Occipital lobe (tissue), 2 donors: Measurements from ENCODE around the gene DCDC1. TPM values are rescaled to one million over a fixed set of nuclear protein-coding genes. Genes with fewer than 3 reads are reported as not detected.
"Not testable (repeated sequence)": the region's sequence is repeated elsewhere in the genome, so short reads cannot be mapped to it uniquely, and the experiment has no call there.

Source experiments
- DNase-seq: peaks from one replicate; lab custom pipeline; 2025; lab: John Stamatoyannopoulos, UW
- total RNA-seq: library from RNA; depleted of rRNA; stranded (reverse); fragments of >200 nt; gene quantifications from one replicate; pipeline ENCODE4 v1.2.3, GENCODE V29; 2014

The DCDC1 gene
- total RNA-seq, 1 donor from 2014 or later, result 1.2 TPM

DNA sequence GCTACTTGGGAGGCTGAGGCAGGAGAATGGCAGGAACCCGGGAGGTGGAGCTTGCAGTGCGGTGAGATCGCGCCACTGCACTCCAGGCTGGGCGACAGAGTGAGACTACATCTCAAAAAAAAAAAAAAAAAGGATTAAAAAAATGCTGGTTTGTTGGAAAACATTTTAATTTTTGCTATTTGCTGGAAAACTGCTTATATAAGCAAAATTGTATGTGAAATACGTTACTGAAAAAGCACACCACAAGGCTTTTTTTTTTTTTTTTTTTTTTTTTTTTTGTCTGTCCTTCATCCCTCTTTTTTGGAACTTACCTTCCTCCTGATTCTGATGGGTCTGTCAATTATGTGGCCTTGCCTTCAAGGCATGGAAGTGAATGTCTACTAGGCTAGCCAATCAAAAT, 40.8 kb downstream of the DCDC1 start:
- DNase-seq, result no peak

GRCh38 chr11:31327417-31327816, 42.1 kb downstream of the DCDC1 start:
- no peak for DNase-seq

DNA sequence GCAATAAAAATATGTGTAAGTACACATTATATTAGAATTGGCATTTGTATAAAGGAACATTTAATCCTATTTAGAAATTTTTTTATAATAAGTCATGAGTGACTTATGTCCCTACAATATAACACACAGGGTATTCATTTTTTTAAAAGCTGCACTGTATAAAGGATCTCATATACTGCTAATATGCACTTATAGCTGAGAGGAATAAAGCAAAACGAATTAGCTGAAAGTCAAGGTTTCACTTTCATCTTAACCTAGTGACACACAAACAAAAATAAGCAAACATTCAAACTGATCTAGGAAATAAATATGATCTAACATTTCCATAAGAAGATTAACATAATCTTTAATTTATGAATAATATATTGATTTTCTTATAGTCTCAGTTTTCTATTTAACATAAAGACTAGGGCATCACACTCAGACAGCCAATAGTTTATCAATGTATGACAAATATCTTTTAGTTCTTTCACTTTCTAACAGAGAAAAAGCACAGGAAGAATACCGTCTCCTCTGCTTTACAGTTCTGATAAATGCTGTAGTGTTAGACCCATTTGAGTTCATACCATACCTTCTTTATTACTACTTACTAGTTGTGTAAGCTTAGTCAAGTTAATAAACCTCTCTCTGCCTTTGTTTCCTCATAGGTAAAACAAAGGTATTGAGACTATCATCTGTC, 42.9 kb downstream of the DCDC1 start:
- DNase-seq, result no peak

DNA sequence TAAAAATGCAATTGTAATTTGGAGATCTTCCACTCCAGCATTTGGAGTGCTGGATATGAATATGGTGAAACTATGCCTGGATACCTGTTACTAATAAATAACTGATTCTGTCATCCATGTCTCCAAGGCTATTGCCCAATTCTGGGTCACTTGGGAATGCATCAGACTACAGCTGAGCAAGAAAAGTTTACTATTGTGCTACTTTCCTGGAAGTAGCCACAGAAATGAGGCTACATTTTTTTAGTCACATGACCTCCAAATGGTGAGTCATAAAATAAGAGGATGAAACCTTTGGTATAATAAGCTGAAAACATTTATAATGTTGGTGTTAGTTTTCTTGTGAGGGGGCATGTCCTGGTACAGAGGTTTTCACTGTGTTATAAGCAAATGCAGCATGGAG, 44.4 kb downstream of the DCDC1 start:
- no peak for DNase-seq

GRCh38 chr11:31323145-31323544, 46.4 kb downstream of the DCDC1 start:
- DNase-seq, result no peak

DNA sequence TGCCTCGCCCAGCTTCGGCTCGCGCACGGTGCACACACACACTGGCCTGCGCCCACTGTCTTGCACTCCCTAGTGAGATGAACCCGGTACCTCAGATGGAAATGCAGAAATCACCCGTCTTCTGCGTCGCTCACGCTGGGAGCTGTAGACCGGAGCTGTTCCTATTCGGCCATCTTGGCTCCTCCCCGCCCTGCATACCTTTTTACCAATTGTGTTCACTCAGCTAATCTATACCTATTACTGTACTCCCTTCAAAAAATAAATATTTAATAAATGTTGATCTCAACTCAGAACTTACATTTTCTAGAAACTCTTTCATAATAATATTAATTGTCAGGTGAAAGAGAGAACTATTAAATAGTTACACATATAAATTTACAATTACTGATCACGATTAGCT, 48.0 kb downstream of the DCDC1 start:
- not testable (repeated sequence) for DNase-seq

GRCh38 chr11:31303644-31304180, 65.8 kb downstream of the DCDC1 start:
- DNase-seq, result no peak

- no peak for DNase-seq
These were observed 67.7 kb downstream of the DCDC1 start for GRCh38 chr11:31301549-31302510.

- DNase-seq, result no peak
These were observed 74.2 kb downstream of the DCDC1 start for GRCh38 chr11:31295308-31295707.

DNA sequence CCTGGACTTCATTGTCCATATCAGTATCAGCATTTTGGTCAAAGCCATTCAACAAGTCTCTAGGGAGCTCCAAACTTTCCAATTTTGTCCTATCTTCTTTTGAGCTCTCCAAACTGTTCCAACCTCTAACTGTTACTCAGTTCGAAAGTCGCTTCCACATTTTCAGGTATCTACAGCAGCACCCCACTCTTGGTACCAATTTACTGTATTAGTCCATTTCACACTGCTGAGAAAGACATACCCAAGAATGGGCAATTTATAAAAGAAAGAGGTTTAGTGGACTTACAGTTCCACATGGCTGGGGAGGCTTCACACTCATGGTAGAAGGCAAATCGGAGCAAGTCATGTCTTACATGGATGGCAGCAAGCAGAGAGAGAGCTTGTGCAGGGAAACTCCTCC, 96.0 kb downstream of the DCDC1 start:
- DNase-seq, result not testable (repeated sequence)

DNA sequence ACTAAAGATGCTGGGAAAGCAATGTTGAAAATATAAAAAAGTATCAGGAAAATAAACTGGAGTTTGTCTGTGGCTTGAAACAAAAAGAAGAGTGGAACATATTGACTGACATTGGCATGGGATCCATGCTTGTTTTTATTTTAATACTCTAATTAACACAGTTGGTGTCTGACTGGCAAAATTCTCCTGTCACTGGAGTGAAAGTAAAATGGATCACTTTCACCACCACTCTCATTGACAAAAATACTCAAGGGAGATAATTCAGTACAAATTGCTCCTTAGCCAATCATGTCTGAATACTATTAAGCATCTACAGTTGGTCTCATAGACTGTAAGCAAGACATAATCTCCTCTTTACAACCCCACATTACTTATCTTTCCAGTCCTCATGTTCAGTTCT, 101.8 kb downstream of the DCDC1 start:
- no peak for DNase-seq

GRCh38 chr11:31264834-31265233, 104.7 kb downstream of the DCDC1 start:
- DNase-seq, result no peak

- DNase-seq, result no peak
These were observed 106.8 kb downstream of the DCDC1 start for GRCh38 chr11:31262761-31263160.

- DNase-seq, result no peak
These were observed 109.7 kb downstream of the DCDC1 start for GRCh38 chr11:31259797-31260196.

- DNase-seq, result no peak
These were observed 115.1 kb downstream of the DCDC1 start for GRCh38 chr11:31254415-31254814.

DNA sequence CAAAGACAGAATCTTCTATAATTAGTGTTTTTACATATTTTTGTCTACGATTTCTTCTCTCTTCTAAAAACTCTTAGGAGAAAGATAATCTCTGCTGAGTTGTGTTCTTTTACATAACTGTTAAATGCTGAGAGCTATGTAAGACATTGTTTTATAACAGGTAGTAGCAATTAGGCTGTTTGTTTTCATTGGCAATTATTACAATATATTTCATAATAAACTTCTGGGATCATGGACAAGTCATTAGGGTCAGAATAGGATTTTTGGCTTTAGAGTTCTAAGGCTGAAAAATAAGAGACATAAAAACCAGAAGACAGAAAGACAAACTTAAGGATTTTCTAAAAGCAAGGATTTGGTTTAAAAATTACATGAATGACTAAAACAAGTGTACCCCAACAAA, 120.8 kb downstream of the DCDC1 start:
- DNase-seq, result no peak

DNA sequence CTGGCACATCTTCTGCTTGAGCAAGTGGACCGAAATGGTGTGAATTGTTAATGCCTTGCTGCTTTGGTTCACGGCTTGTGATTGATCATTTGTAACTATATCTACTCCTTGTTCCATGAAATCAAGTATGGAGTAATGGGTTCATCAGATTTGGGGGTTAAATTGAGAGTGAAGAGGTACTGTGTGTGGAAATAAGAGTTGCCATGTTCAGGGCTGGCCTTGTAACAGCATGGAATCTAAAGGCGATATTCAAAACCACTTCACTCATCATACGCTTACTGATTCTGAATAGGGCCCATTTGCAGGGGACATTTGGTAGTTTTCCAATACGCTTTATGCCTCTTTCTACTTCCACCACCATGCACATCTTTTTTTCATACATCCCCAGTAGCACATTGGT, 122.2 kb downstream of the DCDC1 start:
- DNase-seq, result no peak

DNA sequence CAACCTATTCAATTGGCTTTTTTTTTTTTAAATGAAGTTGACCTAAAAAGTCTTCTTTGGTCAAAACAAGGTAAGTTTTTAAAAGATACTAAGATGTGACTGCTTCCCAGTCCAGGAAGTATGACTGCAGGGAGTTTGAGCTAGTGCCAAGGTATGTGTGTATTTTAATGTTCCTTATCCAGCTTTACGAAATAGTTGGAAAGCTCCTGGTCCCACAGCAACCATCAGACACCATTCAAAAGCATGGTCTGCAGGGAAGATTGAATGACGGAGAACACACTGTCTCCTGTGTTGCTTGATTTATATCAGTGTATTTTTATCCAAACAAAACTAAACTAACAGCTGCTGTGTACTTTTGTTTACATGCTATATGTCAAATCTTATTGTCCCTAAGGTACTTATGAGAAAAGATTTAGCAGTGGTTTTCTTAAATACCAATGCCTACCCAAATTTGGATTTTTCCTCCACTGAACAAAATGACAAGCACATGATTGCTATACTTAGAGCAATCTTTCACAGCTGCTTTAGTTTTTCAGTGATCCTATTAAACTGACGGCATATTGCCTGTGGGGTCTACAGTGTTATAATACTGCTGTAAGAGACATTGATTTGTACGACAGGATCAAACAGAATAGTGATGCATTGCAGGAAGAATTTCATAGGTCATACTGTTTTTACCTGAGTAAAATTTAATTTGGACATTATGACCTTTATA, 122.9 kb downstream of the DCDC1 start:
- DNase-seq, result no peak

DNA sequence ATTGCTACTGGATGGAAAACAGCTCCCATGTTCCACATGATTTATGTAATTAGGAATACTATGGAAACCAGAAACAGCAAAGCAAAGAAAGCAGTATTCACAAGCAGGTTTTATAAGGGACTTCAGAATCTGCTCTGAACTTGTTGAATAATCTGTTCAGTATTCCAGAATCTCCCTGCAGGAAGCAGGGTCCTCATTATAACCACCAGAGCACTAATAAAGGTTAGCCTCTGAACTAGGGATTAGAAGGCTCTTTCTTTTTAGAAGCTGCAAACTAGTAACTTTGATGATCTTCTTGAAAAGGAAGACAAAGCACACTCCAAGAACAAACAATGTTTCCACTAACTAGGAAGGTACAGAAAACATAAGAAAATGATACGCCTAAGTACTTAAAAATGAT, 125.8 kb downstream of the DCDC1 start:
- DNase-seq, result no peak

DNA sequence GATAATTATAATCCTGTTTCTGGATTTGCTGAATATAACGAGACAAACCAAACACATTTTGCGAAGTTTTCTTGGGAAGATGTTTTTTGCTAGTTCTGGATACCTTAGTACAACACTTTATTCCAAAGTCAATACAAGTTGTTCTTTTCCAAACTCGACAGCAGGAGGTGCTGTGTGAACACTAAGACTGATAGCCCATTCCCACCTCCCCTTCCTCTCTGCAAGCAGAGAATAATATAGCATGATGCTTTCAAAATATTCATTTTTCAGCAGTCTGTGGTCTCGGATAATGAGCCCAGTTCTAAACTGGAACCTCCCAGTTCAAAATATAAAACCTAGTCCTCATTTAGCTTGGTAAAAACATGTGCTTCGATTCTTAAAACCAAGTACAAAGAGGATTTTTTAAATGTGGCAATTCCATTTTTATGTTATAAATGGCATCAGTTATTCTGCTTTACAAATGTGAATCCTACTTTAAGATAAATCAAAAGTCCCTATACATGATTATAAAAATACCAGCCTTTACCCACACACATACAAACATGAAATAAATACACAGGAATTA, 129.1 kb downstream of the DCDC1 start:
- no peak for DNase-seq
